Measurements from ENCODE around the gene HCFC2. TPM values are rescaled to one million over a fixed set of nuclear protein-coding genes. Genes with fewer than 3 reads are reported as not detected.

Gene HCFC2
- total RNA-seq, 2 experiments from 2014 or later = 8.3 to 8.6 TPM

DNA sequence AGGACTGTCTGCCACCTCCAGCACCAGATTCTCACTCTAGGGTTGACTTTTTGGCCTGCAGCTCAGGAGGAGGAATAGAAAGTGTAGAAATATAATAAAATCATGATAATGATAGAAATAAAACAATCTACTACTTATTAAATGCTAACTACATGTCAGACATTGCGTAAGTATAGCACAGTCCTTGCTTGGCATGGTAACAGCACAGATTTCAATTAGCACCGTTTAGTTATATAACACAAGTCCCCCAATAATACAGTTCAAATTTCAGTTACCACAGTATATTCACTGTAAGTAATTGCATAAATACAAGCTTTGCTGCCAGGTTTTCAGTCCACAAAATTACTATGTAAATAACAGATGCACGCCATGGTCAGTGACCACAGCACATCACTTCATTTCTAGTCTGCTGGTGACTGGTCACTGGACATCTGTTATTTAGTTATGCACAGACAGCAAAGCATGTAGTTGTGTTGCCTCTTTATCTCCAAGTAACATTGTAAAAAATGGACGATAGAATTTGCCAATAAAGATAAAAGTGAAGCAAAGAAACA lies 7.8 kb upstream of the HCFC2 start:
- Mint-ChIP-seq H3K36me3 (ENCODE audit: low read depth) (no peaks in the 10 kb centered on the region), H3K27ac (no peak overlapping the region), H3K9me3 (peaks cover 2% of the 10 kb centered on the region), H3K27me3 (peaks cover 19% of the 10 kb centered on the region), H3K4me3 (no peak overlapping the region), H3K4me1 (ENCODE audit: low read depth) (no peaks in the 10 kb centered on the region)
- intact Hi-C loops (cut with micrococcal nuclease) = loop anchor here (2.0 kb wide), 1 partner anchor 52 kb away; no protein-coding TSS in a partner anchor
- CTCF ChIA-PET = interaction anchor here (1.3 to 5.9 kb wide), 4 partner anchors 11 to 52 kb away, joined by 3 to 105 read pairs (median 10); no protein-coding TSS in a partner anchor
- ATAC-seq (no peak), DNase-seq (no peak)
- POLR2A ChIA-PET = interaction anchor here (0.6 kb wide), 1 partner anchor 13 kb away, joined by 4 read pairs; no protein-coding TSS in a partner anchor
- TF ChIP-seq, protein P1, sequence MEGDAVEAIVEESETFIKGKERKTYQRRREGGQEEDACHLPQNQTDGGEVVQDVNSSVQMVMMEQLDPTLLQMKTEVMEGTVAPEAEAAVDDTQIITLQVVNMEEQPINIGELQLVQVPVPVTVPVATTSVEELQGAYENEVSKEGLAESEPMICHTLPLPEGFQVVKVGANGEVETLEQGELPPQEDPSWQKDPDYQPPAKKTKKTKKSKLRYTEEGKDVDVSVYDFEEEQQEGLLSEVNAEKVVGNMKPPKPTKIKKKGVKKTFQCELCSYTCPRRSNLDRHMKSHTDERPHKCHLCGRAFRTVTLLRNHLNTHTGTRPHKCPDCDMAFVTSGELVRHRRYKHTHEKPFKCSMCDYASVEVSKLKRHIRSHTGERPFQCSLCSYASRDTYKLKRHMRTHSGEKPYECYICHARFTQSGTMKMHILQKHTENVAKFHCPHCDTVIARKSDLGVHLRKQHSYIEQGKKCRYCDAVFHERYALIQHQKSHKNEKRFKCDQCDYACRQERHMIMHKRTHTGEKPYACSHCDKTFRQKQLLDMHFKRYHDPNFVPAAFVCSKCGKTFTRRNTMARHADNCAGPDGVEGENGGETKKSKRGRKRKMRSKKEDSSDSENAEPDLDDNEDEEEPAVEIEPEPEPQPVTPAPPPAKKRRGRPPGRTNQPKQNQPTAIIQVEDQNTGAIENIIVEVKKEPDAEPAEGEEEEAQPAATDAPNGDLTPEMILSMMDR (IDR thresholded peaks at IDR 0.05) = no peak

DNA sequence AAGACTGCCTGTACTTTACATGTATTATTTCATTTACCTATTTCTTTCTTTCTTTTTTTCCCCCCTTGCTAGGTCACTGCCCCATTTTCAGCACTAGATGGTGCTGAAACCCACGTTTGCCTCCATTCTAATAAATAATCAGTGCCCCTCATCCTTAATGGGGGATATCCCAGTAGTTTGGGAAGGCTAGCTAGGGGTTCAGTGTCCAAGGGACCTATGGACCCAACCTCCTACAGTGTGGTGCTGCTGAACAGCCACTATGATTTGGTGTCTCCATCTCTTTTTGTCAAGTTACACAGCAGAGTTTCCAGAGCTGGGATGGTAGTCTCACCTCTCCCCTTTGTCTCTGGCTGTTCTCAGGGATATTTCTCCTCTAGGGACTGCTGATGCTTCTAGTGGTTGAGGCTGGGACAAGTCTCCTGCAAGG lies 6.5 kb upstream of the HCFC2 start:
- Mint-ChIP-seq H3K4me1 (ENCODE audit: low read depth) (no peaks in the 10 kb centered on the region), H3K9me3 (peaks cover 2% of the 10 kb centered on the region), H3K36me3 (ENCODE audit: low read depth) (no peaks in the 10 kb centered on the region), H3K27ac (no peak overlapping the region), H3K27me3 (peaks cover 14% of the 10 kb centered on the region), H3K4me3 (no peak overlapping the region)
- TF ChIP-seq, protein P1 (IDR thresholded peaks at IDR 0.05) = peak; percentile 71
- DNase-seq (peak; percentile 20), ATAC-seq (peak; percentile 56)
- CTCF ChIA-PET = interaction anchor here (0.9 to 5.9 kb wide), 15 partner anchors 10 to 129 kb away, joined by 3 to 105 read pairs (median 6); partner anchors contain the start of genes NFYB and TDG
- POLR2A ChIA-PET = no interaction called here
- intact Hi-C loops (cut with micrococcal nuclease) = loop anchor here (2.0 kb wide), 1 partner anchor 51 kb away; no protein-coding TSS in a partner anchor

DNA sequence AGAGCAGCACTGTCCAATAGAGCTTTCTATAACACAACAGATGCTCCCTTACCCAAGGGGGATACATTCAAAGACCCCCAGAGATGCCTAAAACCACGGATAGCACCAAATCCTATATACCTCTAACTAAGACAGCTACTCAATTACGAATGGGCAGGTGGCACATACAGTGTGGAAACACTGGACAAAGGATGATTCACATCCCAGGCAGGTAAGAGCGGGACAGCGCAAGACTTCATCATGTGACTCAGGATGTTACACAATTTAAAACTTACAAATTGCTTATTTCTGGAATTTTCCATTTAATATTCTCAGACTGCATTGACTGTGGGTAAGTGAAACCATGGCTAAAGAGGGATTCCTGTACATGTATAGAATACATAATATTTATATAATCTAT lies 5.5 kb upstream of the HCFC2 start:
- Mint-ChIP-seq H3K9me3 (peaks cover 2% of the 10 kb centered on the region), H3K36me3 (ENCODE audit: low read depth) (no peaks in the 10 kb centered on the region), H3K27me3 (peaks cover 10% of the 10 kb centered on the region), H3K27ac (no peak overlapping the region), H3K4me1 (ENCODE audit: low read depth) (peaks cover 2% of the 10 kb centered on the region), H3K4me3 (no peak overlapping the region)
- no peak for ATAC-seq
- CTCF ChIA-PET = interaction anchor here (1.0 to 5.9 kb wide), 12 partner anchors 9 to 93 kb away, joined by 3 to 105 read pairs (median 6); partner anchors contain the start of genes NFYB and TDG
- intact Hi-C loops (cut with micrococcal nuclease) = no loop called here
- POLR2A ChIA-PET = interaction anchor here (0.9 kb wide), 1 partner anchor 79 kb away, joined by 3 read pairs; the partner anchor contains the start of gene NFYB
- no peak for DNase-seq
- TF ChIP-seq, protein P1 (IDR thresholded peaks at IDR 0.05) = no peak

DNA sequence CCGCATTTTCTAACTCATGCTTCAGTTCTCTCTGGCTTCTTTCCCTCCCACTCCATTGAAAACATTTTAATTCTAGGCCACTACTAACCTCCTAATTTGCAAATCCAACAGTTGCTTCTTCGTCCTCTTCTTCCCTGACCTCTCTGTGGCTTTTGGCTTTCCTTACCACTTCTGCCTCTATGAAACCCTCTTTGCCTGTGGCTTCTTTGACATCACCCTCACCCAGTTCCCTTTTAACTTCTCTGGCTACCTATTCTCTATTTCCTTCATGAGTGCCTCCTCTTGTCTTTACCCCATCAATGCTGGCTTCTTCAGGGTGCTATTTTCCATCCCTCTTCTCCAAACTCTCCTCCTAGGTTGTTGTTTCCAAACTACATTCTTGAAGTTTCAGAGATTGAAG lies 4.4 kb upstream of the HCFC2 start:
- no peak overlapping the region for H3K27ac Mint-ChIP-seq
- intact Hi-C loops (cut with micrococcal nuclease) = no loop called here
- ATAC-seq (no peak), DNase-seq (no peak)
- TF ChIP-seq, protein P1 (IDR thresholded peaks at IDR 0.05) = no peak
- peaks cover 2% of the 10 kb centered on the region for H3K36me3 Mint-ChIP-seq (ENCODE audit: low read depth)
- ChIA-PET CTCF (interaction anchor here (1.2 to 5.9 kb wide), 4 partner anchors 8 to 48 kb away, joined by 3 to 105 read pairs (median 22); no protein-coding TSS in a partner anchor), POLR2A (no interaction called here)
- H3K27me3 Mint-ChIP-seq = peaks cover 7% of the 10 kb centered on the region
- no peak overlapping the region for H3K4me3 Mint-ChIP-seq
- peaks cover 2% of the 10 kb centered on the region for H3K4me1 Mint-ChIP-seq (ENCODE audit: low read depth)
- peaks cover 2% of the 10 kb centered on the region for H3K9me3 Mint-ChIP-seq

DNA sequence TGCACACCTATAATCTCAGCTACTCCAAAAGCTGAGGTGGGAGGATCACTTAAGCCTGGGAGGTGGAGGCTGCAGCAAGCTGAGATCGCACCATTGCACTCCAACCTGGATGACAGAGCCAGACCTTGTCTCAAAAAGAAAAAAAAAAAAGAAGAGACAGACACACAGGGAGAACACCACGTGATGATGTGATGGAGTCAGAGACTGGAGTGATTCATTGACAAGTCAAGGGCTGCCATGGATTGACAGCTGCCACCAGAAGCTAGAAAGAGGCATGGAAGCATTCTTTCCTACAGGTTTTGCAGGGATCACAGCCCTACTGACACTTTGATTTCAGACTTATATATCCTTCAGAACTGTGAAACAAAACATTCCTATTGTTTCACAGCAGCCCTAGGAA lies 3.5 kb upstream of the HCFC2 start:
- ATAC-seq (no peak), DNase-seq (no peak)
- ChIA-PET POLR2A (no interaction called here), CTCF (interaction anchor here (1.2 to 4.5 kb wide), 2 partner anchors 37 to 48 kb away, joined by 3 to 45 read pairs; no protein-coding TSS in a partner anchor)
- intact Hi-C loops (cut with micrococcal nuclease) = no loop called here
- Mint-ChIP-seq H3K9me3 (peaks cover 2% of the 10 kb centered on the region), H3K4me3 (no peak overlapping the region), H3K27me3 (peaks cover 7% of the 10 kb centered on the region), H3K4me1 (ENCODE audit: low read depth) (peaks cover 9% of the 10 kb centered on the region), H3K27ac (no peak overlapping the region), H3K36me3 (ENCODE audit: low read depth) (peaks cover 2% of the 10 kb centered on the region)
- TF ChIP-seq, protein P1 (IDR thresholded peaks at IDR 0.05) = no peak
